NCI-H774 (cell line): Measurements from ENCODE around the gene CYSRT1.
A peak's percentile ranks its signal among the peaks of the same experiment; 100 is the strongest.

Experiments
- DNase-seq: peaks from one replicate; lab custom pipeline; 2025; lab: John Stamatoyannopoulos, UW

Gene CYSRT1

DNA sequence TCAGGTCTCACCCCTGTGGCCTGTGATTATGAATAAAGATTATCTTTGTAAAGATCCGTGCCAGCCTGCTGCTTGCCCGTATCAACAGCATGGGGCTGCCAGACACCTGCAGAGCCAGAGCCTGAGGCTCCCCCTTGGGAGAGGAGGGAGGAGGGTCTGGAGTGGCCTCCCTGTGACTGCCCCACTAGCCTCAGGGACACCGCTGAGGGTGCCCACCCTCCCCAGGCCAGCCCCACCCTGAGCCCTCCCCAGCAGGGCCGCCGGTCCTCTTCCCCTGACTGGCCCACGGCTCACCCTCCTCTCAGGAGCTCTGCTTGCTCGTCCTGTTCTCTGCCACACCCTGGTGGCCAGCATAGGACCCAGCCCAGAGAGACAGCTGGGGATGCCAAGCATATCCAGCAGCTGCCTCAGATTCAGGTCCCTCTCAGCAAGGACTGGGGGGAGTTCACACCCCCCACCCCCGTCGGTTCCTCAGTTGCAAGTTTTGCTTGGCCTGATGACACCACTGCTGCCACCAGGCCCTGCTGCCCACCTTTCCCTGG is 34.6 kb upstream of the CYSRT1 start:
- no peak for DNase-seq

- DNase-seq, result no peak
Observed at GRCh38 chr9:137191245-137191644, 33.7 kb upstream of the CYSRT1 start.

- no peak for DNase-seq
Observed at GRCh38 chr9:137191691-137192447, 33.1 kb upstream of the CYSRT1 start.

DNA sequence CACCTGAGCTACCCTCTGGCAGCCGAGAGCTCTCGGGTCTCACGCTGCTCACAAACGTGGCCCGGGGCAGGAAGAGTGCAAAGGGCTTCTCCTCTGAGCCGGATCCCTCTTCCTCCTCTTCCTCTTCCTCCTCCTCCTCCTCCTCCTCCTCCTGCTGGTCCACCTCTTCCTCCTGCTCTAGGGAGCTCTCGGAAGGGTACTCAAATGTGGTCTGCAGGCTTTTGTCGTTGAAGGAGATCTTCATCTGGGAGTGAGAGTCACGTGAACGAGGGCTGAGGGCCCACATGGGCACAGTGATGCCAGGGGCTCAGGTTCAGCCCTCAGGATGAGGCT is 32.6 kb upstream of the CYSRT1 start:
- DNase-seq, result no peak

DNA sequence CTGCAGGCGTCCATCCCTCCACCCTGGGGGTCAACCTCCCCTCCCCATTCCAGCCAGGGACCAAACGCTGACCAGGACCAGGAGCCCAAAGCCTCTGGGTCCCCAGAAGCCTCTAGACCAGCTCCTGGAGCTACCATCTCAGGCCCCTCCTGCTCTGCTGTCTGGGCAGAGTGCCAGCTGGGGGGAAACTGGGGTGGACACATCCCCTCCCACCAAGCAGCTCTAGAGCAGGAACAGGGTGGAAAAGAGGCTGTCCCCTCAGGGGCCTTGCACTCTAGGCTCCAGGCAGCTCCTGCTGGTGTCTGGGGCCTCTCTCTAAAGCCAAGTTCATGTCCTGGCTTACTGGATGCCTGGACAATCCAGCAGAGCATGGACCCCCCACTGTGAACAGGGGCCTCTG is 32.1 kb upstream of the CYSRT1 start:
- DNase-seq, result no peak

GRCh38 chr9:137193771-137194170 is 31.2 kb upstream of the CYSRT1 start:
- DNase-seq, result no peak

DNA sequence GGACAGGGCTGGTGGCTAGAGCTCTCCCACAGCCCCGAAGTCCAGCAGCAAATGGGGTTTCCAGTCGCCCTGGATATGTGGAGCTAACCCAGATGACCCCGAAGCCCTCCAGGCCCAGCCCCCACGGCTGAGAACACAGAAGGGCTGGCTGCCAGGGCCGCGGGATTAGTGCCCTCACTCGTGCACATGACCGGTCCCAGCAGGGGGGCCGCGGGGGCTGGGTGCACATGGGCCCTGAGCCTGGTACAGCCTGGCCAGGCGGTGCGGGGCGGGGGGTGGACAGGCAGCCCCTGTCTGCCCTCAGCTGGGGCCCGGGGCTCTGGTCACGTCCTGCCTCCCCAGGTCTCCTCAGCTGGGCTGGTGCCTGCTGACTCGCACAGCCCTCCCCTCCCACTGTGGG is 30.6 kb upstream of the CYSRT1 start:
- DNase-seq, result no peak

GRCh38 chr9:137194909-137195308 is 30.1 kb upstream of the CYSRT1 start:
- no peak for DNase-seq

GRCh38 chr9:137195525-137196220 is 29.3 kb upstream of the CYSRT1 start:
- peak; percentile 72 for DNase-seq

- no peak for DNase-seq
Observed at GRCh38 chr9:137198051-137198901, 26.7 kb upstream of the CYSRT1 start.

DNA sequence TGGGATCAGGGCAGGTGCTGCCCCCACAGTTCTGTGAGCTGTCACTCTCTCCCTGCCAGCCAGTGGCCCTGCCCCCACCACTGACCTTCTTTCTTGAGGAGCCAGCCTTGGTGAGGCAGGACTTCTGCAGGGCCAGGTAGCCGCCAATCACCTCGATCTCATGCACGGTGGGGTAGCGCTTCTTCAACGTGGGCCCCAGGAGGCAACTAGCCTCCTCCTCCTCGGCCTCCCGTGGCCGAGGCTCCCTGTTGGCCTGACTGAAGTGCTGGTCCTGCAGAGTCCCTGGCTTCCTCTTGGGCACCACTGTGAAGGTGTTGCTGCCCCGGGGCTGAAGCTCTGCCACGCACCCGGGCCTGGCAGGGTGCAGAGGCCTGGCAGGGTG is 26.1 kb upstream of the CYSRT1 start:
- no peak for DNase-seq

DNA sequence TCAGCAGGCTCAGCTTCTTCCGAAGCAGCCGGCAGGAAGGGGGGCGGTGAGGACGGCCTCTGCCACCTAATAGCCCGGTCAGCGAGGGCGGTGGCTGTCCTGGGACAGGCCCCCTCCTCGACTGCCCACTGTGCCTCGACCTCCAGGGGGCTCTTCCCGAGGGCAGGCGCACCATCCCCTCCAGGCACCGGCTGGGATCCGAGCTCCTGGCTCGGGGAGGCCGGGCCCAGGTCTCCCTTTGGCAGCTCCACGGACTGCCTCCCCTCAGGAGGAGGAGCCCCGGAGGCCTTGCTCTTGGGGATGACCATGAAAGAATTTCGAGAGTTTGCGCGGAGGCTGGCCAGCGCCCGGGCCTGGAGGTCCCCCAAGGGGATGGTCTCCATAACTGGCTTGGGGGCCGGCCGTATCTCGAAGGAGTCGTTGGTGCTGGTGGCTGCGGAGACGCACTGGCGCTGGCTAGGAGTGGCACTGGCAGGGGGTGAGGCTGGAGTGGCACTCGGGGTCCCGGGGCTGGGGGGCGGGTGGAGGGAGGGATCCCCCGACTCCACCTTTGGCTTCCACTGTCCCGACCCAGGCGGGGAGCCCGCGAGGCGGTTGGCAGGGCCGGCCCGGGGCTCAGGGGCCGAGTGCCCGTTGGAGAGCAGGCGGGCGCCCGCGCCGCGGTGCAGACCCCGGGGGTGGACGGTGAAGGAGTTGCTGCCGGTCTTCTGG is 25.4 kb upstream of the CYSRT1 start:
- no peak for DNase-seq

DNA sequence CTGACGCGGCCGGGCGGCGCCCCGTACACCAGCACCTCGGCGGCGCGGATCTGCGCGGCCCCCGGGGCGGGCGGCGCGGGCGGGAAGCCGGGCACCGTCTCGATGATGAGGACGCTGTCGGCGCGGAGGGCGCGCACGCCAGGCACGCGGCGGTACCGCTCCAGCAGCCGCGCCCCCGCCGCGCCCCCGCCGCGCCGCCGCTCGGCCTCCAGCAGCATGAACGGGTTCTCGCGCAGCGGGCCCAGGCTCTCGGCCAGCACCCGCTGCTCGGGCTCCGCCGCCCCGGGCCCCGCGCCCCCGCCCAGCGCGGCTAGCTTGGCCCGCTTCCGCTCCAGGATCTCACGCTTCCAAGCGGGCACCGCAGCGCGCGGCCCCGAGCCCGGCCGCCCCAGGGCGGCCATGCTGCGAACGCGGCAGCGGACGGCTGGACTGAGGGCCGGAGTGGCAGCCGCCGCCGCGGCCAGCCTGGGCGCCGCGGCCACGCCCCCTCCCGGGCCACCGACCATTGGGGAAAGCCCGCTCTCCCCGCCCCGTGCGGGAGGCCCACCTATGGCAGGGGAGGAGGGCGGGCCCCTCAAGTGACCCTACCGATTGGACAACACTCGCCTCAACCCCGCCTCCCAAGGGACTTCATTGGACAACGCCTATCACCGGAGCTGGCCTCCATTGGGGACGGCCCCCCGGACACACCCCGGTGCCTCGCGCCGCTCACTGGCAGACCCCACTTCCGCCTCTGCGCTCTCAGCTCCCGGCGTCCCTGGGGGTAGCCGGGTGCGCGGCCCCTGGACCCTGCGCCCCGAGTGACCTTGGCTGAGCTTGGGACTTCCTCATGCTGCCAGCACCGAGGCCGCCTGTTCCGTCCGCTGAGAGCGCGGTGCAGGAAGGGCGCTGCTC is 24.4 kb upstream of the CYSRT1 start, which contains the start of gene TPRN:
Gene TPRN (minus strand): TSS at position 431 of the 894 bp plus-strand sequence. CDS start 30 bp downstream, at position 401.
- peak; percentile 100 for DNase-seq

- no peak for DNase-seq
Observed at GRCh38 chr9:137201205-137201868, 23.6 kb upstream of the CYSRT1 start.

DNA sequence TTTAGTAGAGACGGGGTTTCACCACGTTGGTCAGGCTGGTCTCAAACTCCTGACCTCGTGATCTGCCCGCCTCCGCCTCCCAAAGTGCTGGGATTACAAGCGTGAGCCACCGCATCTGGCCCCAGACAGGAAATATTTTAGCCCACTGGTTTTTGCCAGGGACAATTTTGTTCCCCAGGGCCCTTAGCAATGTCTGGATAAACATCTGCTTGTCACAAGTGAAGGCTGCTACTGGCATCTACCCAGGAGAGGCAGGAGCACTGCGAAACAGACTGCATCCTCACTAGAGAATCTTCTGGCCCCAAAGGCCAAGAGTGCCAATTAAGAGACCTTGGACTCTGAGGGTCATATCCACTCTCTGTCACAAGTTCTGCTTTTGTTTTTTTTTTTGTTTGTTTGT is 22.0 kb upstream of the CYSRT1 start:
- DNase-seq, result no peak

GRCh38 chr9:137204731-137205125 is 20.2 kb upstream of the CYSRT1 start:
- DNase-seq, result no peak

DNA sequence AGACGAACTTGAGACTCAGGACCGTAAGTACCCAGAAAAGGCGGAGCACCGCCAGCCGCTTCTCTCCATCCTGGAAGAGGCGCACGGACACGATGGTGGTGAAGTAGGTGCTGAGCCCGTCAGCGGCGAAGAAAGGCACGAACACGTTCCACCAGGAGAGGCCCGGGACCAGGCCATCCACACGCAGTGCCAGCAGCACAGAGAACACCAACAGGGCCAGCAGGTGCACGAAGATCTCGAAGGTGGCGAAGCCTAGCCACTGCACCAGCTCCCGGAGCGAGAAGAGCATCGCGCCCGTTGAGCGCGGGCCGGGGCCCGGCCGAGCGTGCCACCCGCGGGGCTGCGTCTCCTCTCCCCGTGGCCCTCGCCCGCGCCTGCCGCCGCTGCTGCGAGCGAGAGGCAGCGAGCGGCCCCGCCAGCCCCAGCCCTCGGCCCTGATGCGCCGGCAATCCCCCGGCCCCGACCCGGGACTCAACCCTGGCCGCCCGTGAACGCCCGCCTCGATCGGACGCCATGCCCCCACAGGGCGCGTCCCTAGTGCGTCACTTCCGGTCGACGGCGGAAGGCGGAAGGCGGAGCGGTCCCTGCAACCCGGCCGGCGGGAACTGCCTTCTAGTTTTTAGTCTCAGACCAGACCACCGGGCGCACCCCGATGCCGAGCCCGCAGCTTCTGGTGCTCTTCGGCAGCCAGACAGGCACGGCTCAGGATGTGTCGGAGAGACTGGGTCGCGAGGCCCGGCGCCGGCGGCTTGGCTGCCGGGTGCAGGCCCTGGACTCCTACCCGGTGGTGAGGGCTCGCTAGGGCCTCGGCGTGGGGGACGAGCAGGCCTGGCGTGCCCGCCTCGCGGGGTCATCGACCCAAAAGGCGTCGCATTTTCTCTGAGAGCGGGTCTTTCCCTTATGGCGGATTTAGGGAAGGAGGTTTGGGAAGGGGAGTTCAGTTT is 19.6 kb upstream of the CYSRT1 start, which contains the start of the genes NDOR1 and TMEM203:
Gene NDOR1 (plus strand): TSS at position 575 of the 944 bp plus-strand sequence. CDS start 78 bp downstream, at position 653.
Gene TMEM203 (minus strand): TSS at position 523 of the 944 bp plus-strand sequence. CDS start 234 bp downstream, at position 289.
- peak; percentile 92 for DNase-seq

DNA sequence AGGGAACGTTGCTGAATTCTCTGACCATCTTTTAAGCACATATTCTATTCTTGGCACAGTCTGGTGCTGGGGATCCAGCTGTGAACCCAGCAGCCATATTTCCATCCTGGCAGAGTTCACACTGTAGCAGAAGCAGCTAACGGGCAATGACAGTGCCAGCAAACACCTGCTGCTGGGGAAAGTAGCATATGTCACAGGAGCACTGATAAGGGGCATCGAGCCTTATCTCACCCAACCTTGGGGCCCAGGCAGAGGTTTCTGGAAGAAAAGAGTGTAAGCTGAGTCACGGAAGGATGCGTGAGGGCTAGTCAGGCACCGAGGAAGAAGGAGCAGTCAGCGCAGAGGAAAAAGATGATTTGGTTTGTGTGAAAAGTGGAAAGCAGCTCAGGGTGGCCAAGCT is 18.4 kb upstream of the CYSRT1 start:
- no peak for DNase-seq

- no peak for DNase-seq
Observed at GRCh38 chr9:137211532-137211931, 13.4 kb upstream of the CYSRT1 start.
